ENCODE data around the gene ATN1. TPM values are rescaled to one million over a fixed set of nuclear protein-coding genes. Genes with fewer than 3 reads are reported as not detected.
A peak's percentile ranks its signal among the peaks of the same experiment; 100 is the strongest.
"Not testable (repeated sequence)": the region's sequence is repeated elsewhere in the genome, so short reads cannot be mapped to it uniquely, and the experiment has no call there.

The ATN1 gene, protein sequence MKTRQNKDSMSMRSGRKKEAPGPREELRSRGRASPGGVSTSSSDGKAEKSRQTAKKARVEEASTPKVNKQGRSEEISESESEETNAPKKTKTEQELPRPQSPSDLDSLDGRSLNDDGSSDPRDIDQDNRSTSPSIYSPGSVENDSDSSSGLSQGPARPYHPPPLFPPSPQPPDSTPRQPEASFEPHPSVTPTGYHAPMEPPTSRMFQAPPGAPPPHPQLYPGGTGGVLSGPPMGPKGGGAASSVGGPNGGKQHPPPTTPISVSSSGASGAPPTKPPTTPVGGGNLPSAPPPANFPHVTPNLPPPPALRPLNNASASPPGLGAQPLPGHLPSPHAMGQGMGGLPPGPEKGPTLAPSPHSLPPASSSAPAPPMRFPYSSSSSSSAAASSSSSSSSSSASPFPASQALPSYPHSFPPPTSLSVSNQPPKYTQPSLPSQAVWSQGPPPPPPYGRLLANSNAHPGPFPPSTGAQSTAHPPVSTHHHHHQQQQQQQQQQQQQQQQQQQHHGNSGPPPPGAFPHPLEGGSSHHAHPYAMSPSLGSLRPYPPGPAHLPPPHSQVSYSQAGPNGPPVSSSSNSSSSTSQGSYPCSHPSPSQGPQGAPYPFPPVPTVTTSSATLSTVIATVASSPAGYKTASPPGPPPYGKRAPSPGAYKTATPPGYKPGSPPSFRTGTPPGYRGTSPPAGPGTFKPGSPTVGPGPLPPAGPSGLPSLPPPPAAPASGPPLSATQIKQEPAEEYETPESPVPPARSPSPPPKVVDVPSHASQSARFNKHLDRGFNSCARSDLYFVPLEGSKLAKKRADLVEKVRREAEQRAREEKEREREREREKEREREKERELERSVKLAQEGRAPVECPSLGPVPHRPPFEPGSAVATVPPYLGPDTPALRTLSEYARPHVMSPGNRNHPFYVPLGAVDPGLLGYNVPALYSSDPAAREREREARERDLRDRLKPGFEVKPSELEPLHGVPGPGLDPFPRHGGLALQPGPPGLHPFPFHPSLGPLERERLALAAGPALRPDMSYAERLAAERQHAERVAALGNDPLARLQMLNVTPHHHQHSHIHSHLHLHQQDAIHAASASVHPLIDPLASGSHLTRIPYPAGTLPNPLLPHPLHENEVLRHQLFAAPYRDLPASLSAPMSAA (N-terminal part only)
- total RNA-seq (10 to 100 TPM; 85.3 to 89.3 (median 88.6) TPM), polyA plus RNA-seq (70.1 TPM)
- long read RNA-seq, donor 1, partial matches to known transcripts, result 56 of 65 reads
- long read RNA-seq, donor 1, other reads (novel, unspliced or antisense), result 9 of 65 reads
- long read RNA-seq, donor 2, partial matches to known transcripts, result 20 of 25 reads
- long read RNA-seq, donor 2, other reads (novel, unspliced or antisense), result 5 of 25 reads
- long read RNA-seq, donor 3, partial matches to known transcripts, result 17 of 25 reads
- long read RNA-seq, donor 3, other reads (novel, unspliced or antisense), result 8 of 25 reads
- long read RNA-seq, donor 4, partial matches to known transcripts, result 31 of 33 reads
- long read RNA-seq, donor 4, other reads (novel, unspliced or antisense), result 2 of 33 reads

GRCh38 chr12:6927379-6928021, at the start of gene ATN1:
Gene ATN1 (plus strand): TSS chr12:6927959. CDS start chr12:6934002, 6,043 bp downstream.
- Histone ChIP-seq H3K9me3 (ENCODE audit: control insufficient read depth, low read length) (no peaks in the 10 kb centered on the region), H3K27ac (ENCODE audit: low read length) (peak within 1 kb of the TSS; percentile 100), H3K27me3 (ENCODE audit: control insufficient read depth, insufficient read depth) (no peaks in the 10 kb centered on the region), H3K4me1 (ENCODE audit: control insufficient read depth, insufficient read depth, low read length) (peaks cover 18% of the 10 kb centered on the region), H3K4me3 (ENCODE audit: low read length) (peak within 1 kb of the TSS; percentile 99)
- WGBS, result under 1% methylated on average over 66 of the region's 66 CpGs
- intact Hi-C loops (cut with DNase I), result loop anchor here in 1 of 4 donors (2.0 kb wide), 1 partner anchor 17 kb away; the partner anchor contains the start of gene C12orf57
- peak; percentile 56 to 70 for ATAC-seq
- DNase-seq, result peak; percentile 87 to 95 (median 93)

DNA sequence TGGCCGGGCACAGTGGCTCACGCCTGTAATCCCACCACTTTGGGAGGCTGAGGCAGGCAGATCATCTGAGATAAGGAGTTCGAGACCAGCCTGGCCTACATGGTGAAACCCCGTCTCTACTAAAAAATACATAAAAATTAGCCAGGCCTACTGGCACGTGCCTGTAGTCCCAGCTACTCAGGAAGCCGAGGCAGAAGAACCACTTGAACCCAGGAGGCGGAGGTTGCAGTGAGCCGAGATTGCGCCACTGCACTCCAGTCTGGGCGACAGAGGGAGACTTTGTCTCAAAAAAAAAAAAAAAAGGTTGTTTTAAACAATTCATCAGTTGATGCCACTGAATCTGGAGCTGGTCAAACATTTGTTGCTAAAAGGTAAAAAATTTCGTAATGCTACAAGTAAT, 47.9 kb upstream of the ATN1 start:
- H3K4me1 ChIP-seq (ENCODE audit: control insufficient read depth, insufficient read depth, low read length); H3K9me3 ChIP-seq (ENCODE audit: control insufficient read depth, low read length); ATAC-seq; H3K27me3 ChIP-seq (ENCODE audit: control insufficient read depth, insufficient read depth); DNase-seq; intact Hi-C loops (cut with DNase I); H3K4me3 ChIP-seq (ENCODE audit: low read length); H3K27ac ChIP-seq (ENCODE audit: low read length): not testable (repeated sequence)
- WGBS, result 88% methylated on average over 11 of the region's 11 CpGs

DNA sequence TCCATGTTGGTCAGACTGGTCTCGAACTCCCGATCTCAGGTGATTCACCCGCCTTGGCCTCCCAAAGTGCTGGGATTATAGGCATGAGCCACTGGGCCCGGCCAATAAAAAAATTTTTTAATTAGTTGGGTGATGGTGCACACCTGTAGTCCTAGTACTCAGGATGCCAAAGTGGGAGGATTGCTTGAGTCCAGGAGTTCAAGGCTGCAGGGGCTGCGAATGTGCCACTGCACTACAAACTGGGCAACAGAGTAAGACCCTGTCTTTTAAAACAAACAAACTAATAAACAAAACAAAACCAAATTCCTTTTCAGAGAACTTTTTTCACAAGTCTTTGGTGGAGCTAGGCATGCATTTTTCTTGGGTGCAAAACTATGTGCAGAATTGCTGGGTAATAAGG, 44.5 kb upstream of the ATN1 start:
- 99% methylated on average over 5 of the region's 5 CpGs for WGBS
- Histone ChIP-seq H3K4me3 (ENCODE audit: low read length) (no peak overlapping the region), H3K27ac (ENCODE audit: low read length) (no peak overlapping the region), H3K9me3 (ENCODE audit: control insufficient read depth, low read length) (no peaks in the 10 kb centered on the region), H3K4me1 (ENCODE audit: control insufficient read depth, insufficient read depth, low read length) (no peaks in the 10 kb centered on the region), H3K27me3 (ENCODE audit: control insufficient read depth, insufficient read depth) (no peaks in the 10 kb centered on the region)
- DNase-seq (no peak), ATAC-seq (no peak)
- intact Hi-C loops (cut with DNase I), result no loop called here

- Histone ChIP-seq H3K4me3 (ENCODE audit: low read length) (no peak overlapping the region), H3K27ac (ENCODE audit: low read length) (no peak overlapping the region), H3K4me1 (ENCODE audit: control insufficient read depth, insufficient read depth, low read length) (no peaks in the 10 kb centered on the region), H3K27me3 (ENCODE audit: control insufficient read depth, insufficient read depth) (no peaks in the 10 kb centered on the region), H3K9me3 (ENCODE audit: control insufficient read depth, low read length) (no peaks in the 10 kb centered on the region)
- DNase-seq (no peak), ATAC-seq (no peak)
- intact Hi-C loops (cut with DNase I), result no loop called here
- WGBS, result 96% methylated on average over 11 of the region's 11 CpGs
Observed at GRCh38 chr12:6883683-6884082, 44.1 kb upstream of the ATN1 start.

GRCh38 chr12:6884539-6884938, 43.2 kb upstream of the ATN1 start:
- no peak for DNase-seq
- Histone ChIP-seq H3K27me3 (ENCODE audit: control insufficient read depth, insufficient read depth) (no peaks in the 10 kb centered on the region), H3K4me3 (ENCODE audit: low read length) (no peak overlapping the region), H3K4me1 (ENCODE audit: control insufficient read depth, insufficient read depth, low read length) (no peaks in the 10 kb centered on the region), H3K9me3 (ENCODE audit: control insufficient read depth, low read length) (no peaks in the 10 kb centered on the region), H3K27ac (ENCODE audit: low read length) (no peak overlapping the region)
- peak in 1 of 2 donors; percentile 24 for ATAC-seq
- intact Hi-C loops (cut with DNase I), result no loop called here
- 71% methylated on average over 22 of the region's 22 CpGs for WGBS

GRCh38 chr12:6886206-6886999, 41.4 kb upstream of the ATN1 start:
- DNase-seq, result not testable (repeated sequence)

GRCh38 chr12:6887460-6887859, 40.3 kb upstream of the ATN1 start:
- intact Hi-C loops (cut with DNase I), result no loop called here
- Histone ChIP-seq H3K27ac (ENCODE audit: low read length) (no peak overlapping the region), H3K27me3 (ENCODE audit: control insufficient read depth, insufficient read depth) (no peaks in the 10 kb centered on the region), H3K4me3 (ENCODE audit: low read length) (no peak overlapping the region), H3K9me3 (ENCODE audit: control insufficient read depth, low read length) (no peaks in the 10 kb centered on the region), H3K4me1 (ENCODE audit: control insufficient read depth, insufficient read depth, low read length) (peaks cover 2% of the 10 kb centered on the region)
- no peak for DNase-seq
- no peak for ATAC-seq
- 82% methylated on average over 8 of the region's 8 CpGs for WGBS

More at GRCh38 chr12:6886206-6886999, 41.4 kb upstream of the ATN1 start:
- H3K9me3 ChIP-seq (ENCODE audit: control insufficient read depth, low read length); H3K4me1 ChIP-seq (ENCODE audit: control insufficient read depth, insufficient read depth, low read length); H3K4me3 ChIP-seq (ENCODE audit: low read length); H3K27ac ChIP-seq (ENCODE audit: low read length); ATAC-seq; H3K27me3 ChIP-seq (ENCODE audit: control insufficient read depth, insufficient read depth); intact Hi-C loops (cut with DNase I): not testable (repeated sequence)
- 76% methylated on average over 12 of the region's 15 CpGs for WGBS

DNA sequence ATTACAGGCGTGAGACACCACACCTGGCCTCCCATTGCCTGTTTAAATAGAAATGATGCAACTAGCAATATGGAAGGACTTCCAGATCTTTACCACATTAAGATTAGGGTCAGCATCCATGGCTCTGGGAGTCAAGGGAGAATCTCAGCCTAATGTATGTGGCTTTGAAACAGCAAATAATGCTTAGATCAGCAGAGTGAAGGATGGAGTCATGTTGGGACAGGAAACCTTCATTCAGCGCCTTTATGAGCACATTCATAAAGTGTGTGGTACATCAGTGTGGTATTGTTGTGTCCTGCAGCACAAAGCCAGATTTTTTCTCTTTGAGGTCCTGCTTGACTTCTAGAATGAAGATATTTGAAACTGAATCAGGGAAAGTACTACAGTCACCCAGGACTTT, 39.4 kb upstream of the ATN1 start:
- no peak for DNase-seq
- intact Hi-C loops (cut with DNase I), result no loop called here
- WGBS, result 89% methylated on average over 2 of the region's 2 CpGs
- ATAC-seq, result no peak
- Histone ChIP-seq H3K4me3 (ENCODE audit: low read length) (no peak overlapping the region), H3K27ac (ENCODE audit: low read length) (no peak overlapping the region), H3K9me3 (ENCODE audit: control insufficient read depth, low read length) (no peaks in the 10 kb centered on the region), H3K27me3 (ENCODE audit: control insufficient read depth, insufficient read depth) (no peaks in the 10 kb centered on the region), H3K4me1 (ENCODE audit: control insufficient read depth, insufficient read depth, low read length) (peaks cover 2% of the 10 kb centered on the region)

- intact Hi-C loops (cut with DNase I), result not testable (repeated sequence)
Observed at GRCh38 chr12:6888794-6889193, 39.0 kb upstream of the ATN1 start.

More at GRCh38 chr12:6888794-6889193, 39.0 kb upstream of the ATN1 start:
- 82% methylated on average over 7 of the region's 7 CpGs for WGBS
- H3K4me1 ChIP-seq (ENCODE audit: control insufficient read depth, insufficient read depth, low read length); H3K4me3 ChIP-seq (ENCODE audit: low read length); ATAC-seq; H3K27ac ChIP-seq (ENCODE audit: low read length); H3K27me3 ChIP-seq (ENCODE audit: control insufficient read depth, insufficient read depth); H3K9me3 ChIP-seq (ENCODE audit: control insufficient read depth, low read length); DNase-seq: not testable (repeated sequence)

Data from right cardiac atrium (tissue), 5 donors.